A549 (cell line): ENCODE data around the gene ART4. TPM values are rescaled to one million over a fixed set of nuclear protein-coding genes. Genes with fewer than 3 reads are reported as not detected.

Experiments used
- ATAC-seq, 2 experiments: fragments of 200-7000 bp in 1 of 2; fragments of >200 bp in 1 of 2; cut with Nextera tagmentation in 1 of 2; cut with Tn5 transposase in 1 of 2; 3 replicates each; pipeline versions ENCODE4 v1.8.0 to v1.9.1; 2018 to 2020; ENCODE audit warnings: mild to moderate bottlenecking in 1 of 2, moderate library complexity in 1 of 2
- CTCF ChIA-PET: fragments of 300-600 bp; sonication (Branson Sonifier 250); formaldehyde crosslinking; extraction: SDS; loops from one replicate; lab custom pipeline; 2021; ENCODE audit warnings: antibody characterized with exemption, inconsistent platforms; lab: Yijun Ruan, JAX
- POLR2A ChIA-PET: fragments of 350-600 bp; formaldehyde crosslinking; extraction: SDS; loops from one replicate; lab custom pipeline; 2021; ENCODE audit warnings: antibody characterized with exemption, inconsistent platforms; lab: Yijun Ruan, JAX
- DNase-seq, 2 experiments: peaks; one replicate each; pipeline versions ENCODE4 v3.0.0 to v3.0.0-alpha.2; 2011 to 2016; ENCODE audit warnings: low read depth in 1 of 2, low spot score in 1 of 2
- FAIRE-seq: peaks from 2 replicates; lab custom pipeline; 2011; peaks lifted over from hg19 to GRCh38; lab: Jason Lieb, UNC
- H3K27ac ChIP-seq, 2 experiments: fragments of >200 bp; sonication (Bioruptor Twin); formaldehyde crosslinking; 3 replicates each; pipeline ENCODE4 v1.5.1; 2016 to 2017
- H3K4me1 ChIP-seq: fragments of >200 bp; sonication (Bioruptor Twin); formaldehyde crosslinking; 3 replicates; pipeline ENCODE4 v1.6.1; 2016
- H3K4me2 ChIP-seq: fragments of >200 bp; sonication (Bioruptor Twin); formaldehyde crosslinking; 3 replicates; pipeline ENCODE4 v1.6.1; 2016
- H3K4me3 ChIP-seq: fragments of >200 bp; sonication (Bioruptor Twin); formaldehyde crosslinking; 3 replicates; pipeline ENCODE4 v1.5.1; 2016
- H3K9me3 ChIP-seq: fragments of >200 bp; sonication (Bioruptor Twin); formaldehyde crosslinking; 3 replicates; pipeline ENCODE4 v1.6.1; 2016
- BHLHE40 ChIP-seq: IDR thresholded peaks from 2 replicates; pipeline ENCODE4 v1.6.1; 2012; ENCODE audit warnings: low read depth, low read length, inconsistent platforms
- CBX8 ChIP-seq: fragments of 200-600 bp; sonication (generic); IDR thresholded peaks from 2 replicates; pipeline ENCODE4 v1.6.1; 2016
- CEBPB ChIP-seq, 2 experiments: fragments of >200 bp in 1 of 2; sonication (Bioruptor Twin) in 1 of 2; formaldehyde crosslinking in 1 of 2; IDR thresholded peaks; 2 replicates each; pipeline ENCODE4 v1.6.1; 2012 to 2016
- CHD2 ChIP-seq: fragments of 150-350 bp; IDR thresholded peaks from 2 replicates; pipeline ENCODE4 v1.6.1; 2014; ENCODE audit warnings: low read length; ENCODE audit not compliant: partially characterized antibody
- CHD4 ChIP-seq: fragments of 200-600 bp; sonication (generic); IDR thresholded peaks from 2 replicates; pipeline ENCODE4 v1.6.1; 2016; ENCODE audit warnings: antibody characterized with exemption, mild to moderate bottlenecking, borderline replicate concordance
- EP300 ChIP-seq, 2 experiments: fragments of >200 bp; sonication (Bioruptor Twin); formaldehyde crosslinking; IDR thresholded peaks; 2 replicates in 1 of 2; 3 replicates in 1 of 2; pipeline ENCODE4 v1.6.1; 2016 to 2017
- ESRRA ChIP-seq: fragments of 150-350 bp; IDR thresholded peaks from 2 replicates; pipeline ENCODE4 v1.6.1; 2014; ENCODE audit warnings: mild to moderate bottlenecking, low read length, borderline replicate concordance
- FOSL2 ChIP-seq, 2 experiments: fragments of 450-650 bp in 1 of 2; fragments of >200 bp in 1 of 2; sonication (Bioruptor Twin) in 1 of 2; formaldehyde crosslinking; IDR thresholded peaks; 2 replicates each; pipeline versions ENCODE4 v1.5.0 to v1.6.1; 2016 to 2020; ENCODE audit warnings: mild to moderate bottlenecking in 1 of 2, moderate library complexity in 1 of 2
- FOXS1 ChIP-seq: fragments of 250-450 bp; sonication (Bioruptor Pico); IDR thresholded peaks from 2 replicates; pipeline ENCODE4 v1.5.0; 2020; ENCODE audit warnings: mild to moderate bottlenecking, moderate library complexity
- JUN ChIP-seq, 2 experiments: fragments of >200 bp; sonication (Bioruptor Twin); formaldehyde crosslinking; IDR thresholded peaks; 2 replicates in 1 of 2; 3 replicates in 1 of 2; pipeline ENCODE4 v1.6.1; 2016 to 2017
- KDM1A ChIP-seq: fragments of 200-600 bp; sonication (generic); IDR thresholded peaks from 2 replicates; pipeline ENCODE4 v1.6.1; 2016; ENCODE audit warnings: low read depth, mild to moderate bottlenecking
- NFE2L2 ChIP-seq: fragments of 150-350 bp; conservative IDR thresholded peaks from 2 replicates; pipeline ENCODE4 v1.6.1; 2014; ENCODE audit warnings: low read length
- NPAS2 ChIP-seq: fragments of 250-450 bp; sonication (Bioruptor Pico); IDR thresholded peaks from 2 replicates; pipeline ENCODE4 v1.8.0; 2022; ENCODE audit warnings: mild to moderate bottlenecking, moderate library complexity, borderline replicate concordance
- POLR2A ChIP-seq: IDR thresholded peaks from 2 replicates; pipeline ENCODE4 v1.6.1; 2012; ENCODE audit warnings: mild to moderate bottlenecking, low read length
- POLR2AphosphoS2 ChIP-seq: conservative IDR thresholded peaks from 2 replicates; pipeline ENCODE4 v1.6.1; 2012; ENCODE audit warnings: low read length, improper control_type of control experiment, inconsistent platforms
- RAD21 ChIP-seq, 2 experiments: fragments of >200 bp in 1 of 2; sonication (Bioruptor Twin) in 1 of 2; formaldehyde crosslinking in 1 of 2; IDR thresholded peaks in 1 of 2; conservative IDR thresholded peaks in 1 of 2; 2 replicates in 1 of 2; 3 replicates in 1 of 2; pipeline ENCODE4 v1.6.1; 2012 to 2018; ENCODE audit warnings: inconsistent platforms in 1 of 2
- RFX5 ChIP-seq: fragments of 450-650 bp; IDR thresholded peaks from 2 replicates; pipeline ENCODE4 v1.7.1; 2014; ENCODE audit warnings: antibody characterized with exemption, mild to moderate bottlenecking, moderate library complexity
- SREBF2 ChIP-seq: fragments of 450-650 bp; IDR thresholded peaks from 2 replicates; pipeline ENCODE4 v1.6.1; 2014; ENCODE audit warnings: mild to moderate bottlenecking, moderate library complexity
- TFCP2L1 ChIP-seq: fragments of 250-450 bp; sonication (Bioruptor Pico); IDR thresholded peaks from 2 replicates; pipeline ENCODE4 v1.5.0; 2021; ENCODE audit warnings: mild to moderate bottlenecking
- ZNF302 ChIP-seq: fragments of 250-450 bp; sonication (Bioruptor Pico); IDR thresholded peaks from 2 replicates; pipeline ENCODE4 v1.9.0; 2021; ENCODE audit warnings: inconsistent platforms, mild to moderate bottlenecking, moderate library complexity
- ZSCAN20 ChIP-seq: fragments of 250-450 bp; sonication (Bioruptor Pico); IDR thresholded peaks from 2 replicates; pipeline ENCODE4 v1.8.0; 2022; ENCODE audit warnings: mild to moderate bottlenecking, moderate library complexity
- WGBS: methylation state at CpG from one replicate; pipeline ENCODE4 v1.1.6; 2017; ENCODE audit errors: missing lambda C conversion rate; 5-methylcytosine and 5-hydroxymethylcytosine counted together
- polyA plus RNA-seq, 4 experiments: library from polyadenylated mRNA; depleted of rRNA in 3 of 4; stranded (reverse); fragments of >200 nt; fragmentation: RNase III in 1 of 4; extraction: RNeasy Plus Mini Kit Qiagen cat#74134 plus additional on column Dnase treatment in 1 of 4; gene quantifications; 2 replicates in 3 of 4; 3 replicates in 1 of 4; pipeline ENCODE4 v1.2.3, GENCODE V29; 2011 to 2017
- TF ChIP-seq, protein P1 (sequence below): IDR thresholded peaks from 2 replicates; pipeline ENCODE4 v1.6.1; 2012
- TF ChIP-seq, protein P2 (sequence below): IDR thresholded peaks from 2 replicates; pipeline ENCODE4 v1.6.1; 2012
- TF ChIP-seq, protein P3 (sequence below): fragments of 200-600 bp; sonication (generic); IDR thresholded peaks from 2 replicates; pipeline ENCODE4 v1.6.1; 2016; ENCODE audit warnings: antibody characterized with exemption, mild to moderate bottlenecking, moderate library complexity
- TF ChIP-seq, protein P4 (sequence below): fragments of >200 bp; sonication (Bioruptor Twin); formaldehyde crosslinking; IDR thresholded peaks from 3 replicates; pipeline ENCODE4 v1.6.1; 2016

The ART4 gene
- polyA plus RNA-seq, 2 of the 4 experiments (the other 2 are of a cell fraction), result not detected

DNA sequence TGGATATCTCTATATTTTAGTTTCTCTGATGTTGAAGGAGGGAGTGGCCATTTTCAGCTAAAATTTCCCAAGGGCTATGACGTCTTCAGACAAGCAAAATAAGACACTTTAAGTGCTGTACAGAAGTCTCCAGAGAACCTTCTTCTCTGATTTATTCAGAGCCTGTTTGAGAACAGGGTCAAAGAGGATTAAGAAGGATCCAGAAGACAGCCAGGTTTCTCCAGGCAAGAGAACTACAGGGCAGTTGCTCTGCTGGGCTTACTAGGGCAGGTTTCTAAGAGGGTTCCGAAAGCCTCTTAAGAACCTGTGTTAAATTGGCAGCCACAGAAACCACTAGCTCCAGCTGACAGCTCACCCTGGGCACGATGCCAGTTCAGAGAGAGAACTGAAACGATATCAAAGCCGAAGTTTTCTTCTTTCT, 41.1 kb upstream of the ART4 start:
- Histone ChIP-seq H3K4me3 (no peak overlapping the region), H3K27ac (no peak overlapping the region), H3K4me2 (peak overlapping the region; percentile 17; the same call in 1 of the 3 replicates), H3K9me3 (no peaks in the 10 kb centered on the region), H3K4me1 (peaks cover 4% of the 10 kb centered on the region; the same call in 2 of the 3 replicates)
- TF ChIP-seq KDM1A (no peak), CBX8 (no peak), FOXS1 (CRISPR knock-in tag) (no peak)
- ChIA-PET POLR2A (no interaction called here), CTCF (interaction anchor here (0.5 to 2.0 kb wide), 4 partner anchors 10 to 47 kb away, joined by 3 to 6 read pairs (median 4); no protein-coding TSS in a partner anchor)
- FAIRE-seq (no peak), ATAC-seq (no peak), DNase-seq (no peak)
- WGBS, result 28% methylated on average over 5 of the region's 5 CpGs

DNA sequence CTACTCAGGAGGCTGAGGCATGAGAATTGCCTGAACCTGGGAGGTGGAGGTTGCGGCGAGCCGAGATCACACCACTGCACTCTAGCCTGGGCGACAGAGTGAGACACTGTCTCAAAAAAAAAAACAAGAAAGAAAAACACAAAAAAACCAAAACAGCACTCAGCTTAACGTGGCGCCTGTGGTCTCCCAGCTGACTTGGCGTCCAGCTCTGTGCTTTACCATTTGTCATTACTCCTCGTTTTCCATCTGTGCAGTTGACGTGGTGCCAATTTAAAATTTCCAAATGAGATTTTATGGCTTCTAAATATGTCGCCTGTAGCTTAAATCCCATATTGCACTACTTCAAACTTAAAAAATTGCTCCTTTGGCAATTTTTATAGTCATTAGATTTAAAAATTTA, 40.4 kb upstream of the ART4 start:
- no peak overlapping the region for H3K27ac ChIP-seq
- DNase-seq (no peak), ATAC-seq (no peak), FAIRE-seq (no peak)
- peaks cover 4% of the 10 kb centered on the region; the same call in 2 of the 3 replicates for H3K4me1 ChIP-seq
- 87% methylated on average over 10 of the region's 10 CpGs for WGBS
- ChIA-PET CTCF (interaction anchor here (0.9 to 2.0 kb wide), 3 partner anchors 11 to 46 kb away, joined by 3 to 6 read pairs (median 4); no protein-coding TSS in a partner anchor), POLR2A (no interaction called here)
- no peak overlapping the region for H3K4me3 ChIP-seq
- no peak overlapping the region for H3K4me2 ChIP-seq
- no peaks in the 10 kb centered on the region for H3K9me3 ChIP-seq
- no peak for TF ChIP-seq EP300 (IDR thresholded peaks at IDR 0.05)
- no peak for TF ChIP-seq RAD21 (conservative IDR thresholded peaks at IDR 0.05 in 1 of 2, IDR thresholded peaks at IDR 0.05 in 1 of 2)

DNA sequence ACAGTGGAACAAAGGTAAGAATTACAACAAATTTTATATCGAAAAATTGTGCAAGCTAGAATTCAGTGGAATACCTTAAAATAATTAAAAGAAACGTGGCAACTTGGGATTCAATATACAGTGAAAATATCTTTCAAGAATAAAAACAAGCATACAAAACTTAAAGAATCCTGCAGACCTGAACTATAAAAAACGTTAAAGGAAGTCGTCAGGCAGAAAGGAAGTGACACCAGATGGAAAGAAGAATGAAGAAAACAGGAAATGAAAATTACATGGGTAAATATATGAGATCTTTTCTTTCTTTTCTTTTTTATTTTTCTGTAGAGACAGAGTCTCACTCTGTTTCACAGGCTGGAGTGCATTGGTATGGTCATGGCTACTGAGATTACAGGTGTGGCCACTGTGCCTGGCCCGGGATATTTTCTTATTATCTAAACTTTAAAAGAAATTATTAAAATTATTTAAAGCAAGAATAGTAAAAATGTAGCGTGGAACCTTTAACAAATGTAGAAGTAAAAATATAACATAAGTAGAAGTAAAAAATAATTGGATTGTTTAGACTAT, 37.6 kb upstream of the ART4 start:
- no peak overlapping the region for H3K4me3 ChIP-seq
- WGBS, result 56% methylated on average over 6 of the region's 6 CpGs
- no peaks in the 10 kb centered on the region for H3K9me3 ChIP-seq
- ATAC-seq (no peak), FAIRE-seq (no peak), DNase-seq (no peak)
- no peak overlapping the region for H3K4me2 ChIP-seq
- ChIA-PET POLR2A (no interaction called here), CTCF (no interaction called here)
- H3K27ac ChIP-seq, result no peak overlapping the region
- peaks cover 4% of the 10 kb centered on the region; the same call in 2 of the 3 replicates for H3K4me1 ChIP-seq
- TF ChIP-seq POLR2AphosphoS2, result no peak
- no peak for TF ChIP-seq ESRRA
- no peak for TF ChIP-seq NFE2L2
- TF ChIP-seq POLR2A, result no peak
- no peak for TF ChIP-seq RFX5
- no peak for TF ChIP-seq ZNF302 (CRISPR knock-in tag)
- TF ChIP-seq, protein P1, sequence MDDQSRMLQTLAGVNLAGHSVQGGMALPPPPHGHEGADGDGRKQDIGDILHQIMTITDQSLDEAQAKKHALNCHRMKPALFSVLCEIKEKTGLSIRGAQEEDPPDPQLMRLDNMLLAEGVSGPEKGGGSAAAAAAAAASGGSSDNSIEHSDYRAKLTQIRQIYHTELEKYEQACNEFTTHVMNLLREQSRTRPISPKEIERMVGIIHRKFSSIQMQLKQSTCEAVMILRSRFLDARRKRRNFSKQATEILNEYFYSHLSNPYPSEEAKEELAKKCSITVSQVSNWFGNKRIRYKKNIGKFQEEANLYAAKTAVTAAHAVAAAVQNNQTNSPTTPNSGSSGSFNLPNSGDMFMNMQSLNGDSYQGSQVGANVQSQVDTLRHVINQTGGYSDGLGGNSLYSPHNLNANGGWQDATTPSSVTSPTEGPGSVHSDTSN, result no peak
- TF ChIP-seq SREBF2, result no peak
- TF ChIP-seq NPAS2, result no peak

DNA sequence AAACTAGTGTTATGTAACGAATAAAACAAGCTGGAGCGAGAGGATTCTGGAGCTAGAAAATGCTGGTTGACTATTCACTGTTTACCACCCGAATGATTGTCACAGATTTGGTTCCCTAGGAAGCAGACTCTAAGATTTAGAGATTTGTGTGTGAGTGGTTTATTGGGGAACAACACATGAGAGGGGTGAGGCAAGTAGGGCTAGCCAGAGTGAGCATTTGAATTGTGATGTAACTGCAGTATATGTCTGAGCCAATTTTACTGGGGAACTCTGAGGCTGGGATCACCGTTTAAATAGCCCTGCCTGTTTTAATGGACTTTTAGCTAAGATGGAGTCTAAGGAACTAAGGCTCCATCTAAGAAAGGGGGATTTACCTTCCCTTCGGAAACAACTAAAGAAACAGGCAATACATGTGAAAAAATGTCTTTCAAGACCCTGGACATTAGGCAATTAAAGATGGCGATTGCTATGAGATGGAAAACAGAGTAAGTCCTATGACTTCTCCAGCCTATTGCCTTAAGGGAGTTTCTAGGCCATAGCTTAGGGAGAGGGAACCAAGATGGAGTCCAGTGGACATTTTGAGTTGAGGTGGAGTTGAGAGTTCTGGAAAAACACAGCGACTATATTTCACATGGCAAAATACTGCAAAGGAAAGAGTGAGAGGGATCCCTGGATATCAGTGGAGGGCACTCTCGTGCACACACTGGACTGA, 36.1 kb upstream of the ART4 start:
- DNase-seq (no peak), ATAC-seq (no peak), FAIRE-seq (no peak)
- Histone ChIP-seq H3K4me3 (no peak overlapping the region), H3K4me2 (no peak overlapping the region), H3K9me3 (no peaks in the 10 kb centered on the region), H3K4me1 (peaks cover 7% of the 10 kb centered on the region; the same call in 2 of the 3 replicates), H3K27ac (no peak overlapping the region)
- ChIA-PET POLR2A (no interaction called here), CTCF (interaction anchor here (1.0 to 1.3 kb wide), 2 partner anchors 19 to 69 kb away, joined by 3 to 4 read pairs; no protein-coding TSS in a partner anchor)
- WGBS, result 73% methylated on average over 8 of the region's 8 CpGs
- no peak for TF ChIP-seq CHD2
- TF ChIP-seq CEBPB (IDR thresholded peaks at IDR 0.05), result no peak
- TF ChIP-seq CHD4, result no peak
- TF ChIP-seq JUN (IDR thresholded peaks at IDR 0.05), result no peak
- TF ChIP-seq NFE2L2, result no peak
- TF ChIP-seq TFCP2L1 (CRISPR knock-in tag), result no peak
- TF ChIP-seq, protein P2, sequence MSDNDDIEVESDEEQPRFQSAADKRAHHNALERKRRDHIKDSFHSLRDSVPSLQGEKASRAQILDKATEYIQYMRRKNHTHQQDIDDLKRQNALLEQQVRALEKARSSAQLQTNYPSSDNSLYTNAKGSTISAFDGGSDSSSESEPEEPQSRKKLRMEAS, result no peak
- TF ChIP-seq, protein P3, sequence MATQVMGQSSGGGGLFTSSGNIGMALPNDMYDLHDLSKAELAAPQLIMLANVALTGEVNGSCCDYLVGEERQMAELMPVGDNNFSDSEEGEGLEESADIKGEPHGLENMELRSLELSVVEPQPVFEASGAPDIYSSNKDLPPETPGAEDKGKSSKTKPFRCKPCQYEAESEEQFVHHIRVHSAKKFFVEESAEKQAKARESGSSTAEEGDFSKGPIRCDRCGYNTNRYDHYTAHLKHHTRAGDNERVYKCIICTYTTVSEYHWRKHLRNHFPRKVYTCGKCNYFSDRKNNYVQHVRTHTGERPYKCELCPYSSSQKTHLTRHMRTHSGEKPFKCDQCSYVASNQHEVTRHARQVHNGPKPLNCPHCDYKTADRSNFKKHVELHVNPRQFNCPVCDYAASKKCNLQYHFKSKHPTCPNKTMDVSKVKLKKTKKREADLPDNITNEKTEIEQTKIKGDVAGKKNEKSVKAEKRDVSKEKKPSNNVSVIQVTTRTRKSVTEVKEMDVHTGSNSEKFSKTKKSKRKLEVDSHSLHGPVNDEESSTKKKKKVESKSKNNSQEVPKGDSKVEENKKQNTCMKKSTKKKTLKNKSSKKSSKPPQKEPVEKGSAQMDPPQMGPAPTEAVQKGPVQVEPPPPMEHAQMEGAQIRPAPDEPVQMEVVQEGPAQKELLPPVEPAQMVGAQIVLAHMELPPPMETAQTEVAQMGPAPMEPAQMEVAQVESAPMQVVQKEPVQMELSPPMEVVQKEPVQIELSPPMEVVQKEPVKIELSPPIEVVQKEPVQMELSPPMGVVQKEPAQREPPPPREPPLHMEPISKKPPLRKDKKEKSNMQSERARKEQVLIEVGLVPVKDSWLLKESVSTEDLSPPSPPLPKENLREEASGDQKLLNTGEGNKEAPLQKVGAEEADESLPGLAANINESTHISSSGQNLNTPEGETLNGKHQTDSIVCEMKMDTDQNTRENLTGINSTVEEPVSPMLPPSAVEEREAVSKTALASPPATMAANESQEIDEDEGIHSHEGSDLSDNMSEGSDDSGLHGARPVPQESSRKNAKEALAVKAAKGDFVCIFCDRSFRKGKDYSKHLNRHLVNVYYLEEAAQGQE, result no peak
- TF ChIP-seq, protein P4, sequence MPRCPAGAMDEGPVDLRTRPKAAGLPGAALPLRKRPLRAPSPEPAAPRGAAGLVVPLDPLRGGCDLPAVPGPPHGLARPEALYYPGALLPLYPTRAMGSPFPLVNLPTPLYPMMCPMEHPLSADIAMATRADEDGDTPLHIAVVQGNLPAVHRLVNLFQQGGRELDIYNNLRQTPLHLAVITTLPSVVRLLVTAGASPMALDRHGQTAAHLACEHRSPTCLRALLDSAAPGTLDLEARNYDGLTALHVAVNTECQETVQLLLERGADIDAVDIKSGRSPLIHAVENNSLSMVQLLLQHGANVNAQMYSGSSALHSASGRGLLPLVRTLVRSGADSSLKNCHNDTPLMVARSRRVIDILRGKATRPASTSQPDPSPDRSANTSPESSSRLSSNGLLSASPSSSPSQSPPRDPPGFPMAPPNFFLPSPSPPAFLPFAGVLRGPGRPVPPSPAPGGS, result no peak
- no peak for TF ChIP-seq BHLHE40
- TF ChIP-seq ZSCAN20 (CRISPR knock-in tag), result no peak
- no peak for TF ChIP-seq KDM1A
- no peak for TF ChIP-seq FOSL2 (IDR thresholded peaks at IDR 0.05)
- no peak for TF ChIP-seq FOSL2 (CRISPR knock-in tag; IDR thresholded peaks at IDR 0.05)
